GM12878 (cell line): Measurements from ENCODE around the gene SMCO1. TPM values are rescaled to one million over a fixed set of nuclear protein-coding genes. Genes with fewer than 3 reads are reported as not detected.
"Not testable (repeated sequence)": the region's sequence is repeated elsewhere in the genome, so short reads cannot be mapped to it uniquely, and the experiment has no call there.

ENCODE experiments used
- ATAC-seq: fragments of 200-7000 bp; cut with Tn5 transposase; 3 replicates; pipeline ENCODE4 v1.9.1; 2020; ENCODE audit warnings: mild to moderate bottlenecking, moderate library complexity
- BruUV-seq: library from RNA; stranded (reverse); fragments of 400-500 nt; replicated peaks from 2 replicates; lab custom pipeline; 2021; lab: Mats Ljungman, UMichigan
- CTCF ChIA-PET: fragments of 300-600 bp; sonication (Branson Sonifier 250); formaldehyde crosslinking; extraction: SDS; loops from one replicate; lab custom pipeline; 2021; ENCODE audit warnings: inconsistent platforms; lab: Yijun Ruan, JAX
- POLR2A ChIA-PET: fragments of 350-600 bp; formaldehyde crosslinking; extraction: SDS; loops from one replicate; lab custom pipeline; 2021; ENCODE audit warnings: inconsistent platforms; lab: Charles Lee
- RAD21 ChIA-PET: fragments of 300-600 bp; sonication (Branson Sonifier 250); formaldehyde crosslinking; loops from one replicate; lab custom pipeline; 2023; ENCODE audit warnings: antibody characterized with exemption; ENCODE audit not compliant: unreplicated experiment; lab: Charles Lee
- SMC1A ChIA-PET: fragments of 300-600 bp; sonication (Branson Sonifier 250); formaldehyde crosslinking; loops from one replicate; lab custom pipeline; 2023; ENCODE audit not compliant: unreplicated experiment, uncharacterized antibody; lab: Charles Lee
- DNase-seq: peaks from one replicate; pipeline ENCODE4 v3.0.0-alpha.2; 2011; ENCODE audit warnings: low read depth, low spot score
- FAIRE-seq: peaks from 3 replicates; lab custom pipeline; 2011; peaks lifted over from hg19 to GRCh38; lab: Jason Lieb, UNC
- H2AFZ ChIP-seq: 2 replicates; pipeline ENCODE4 v1.6.0; 2011; ENCODE audit warnings: low read depth, low read length, control low read depth; ENCODE audit not compliant: control insufficient read depth
- H3K27ac ChIP-seq: 2 replicates; pipeline ENCODE4 v1.5.1; 2011; ENCODE audit warnings: control low read depth; ENCODE audit not compliant: control insufficient read depth, insufficient read depth
- H3K27me3 ChIP-seq, 2 experiments: replicated peaks in 1 of 2; 2 replicates each; pipeline versions ENCODE4 v1.6.0 to v1.6.1; 2011; ENCODE audit warnings: low read length in 1 of 2; ENCODE audit not compliant: control insufficient read depth in 2 of 2, insufficient read depth in 2 of 2
- H3K36me3 ChIP-seq, 2 experiments: 2 replicates each; pipeline ENCODE4 v1.5.1; 2011; ENCODE audit warnings: low read length in 1 of 2; ENCODE audit not compliant: control insufficient read depth in 2 of 2, insufficient read depth in 2 of 2
- H3K4me1 ChIP-seq: 2 replicates; pipeline ENCODE4 v1.6.1; 2011; ENCODE audit warnings: mild to moderate bottlenecking, low read length, moderate library complexity, mixed read lengths; ENCODE audit not compliant: control insufficient read depth, insufficient read depth
- H3K4me2 ChIP-seq: 2 replicates; pipeline ENCODE4 v1.6.0; 2011; ENCODE audit warnings: control low read depth; ENCODE audit not compliant: control insufficient read depth, insufficient read depth
- H3K4me3 ChIP-seq: fragments of 200-600 bp; sonication (generic); 2 replicates; pipeline ENCODE4 v1.5.1; 2016
- H3K79me2 ChIP-seq: 2 replicates; pipeline ENCODE4 v1.6.0; 2011; ENCODE audit warnings: low read length; ENCODE audit not compliant: control insufficient read depth, insufficient read depth
- H3K9ac ChIP-seq: 2 replicates; pipeline ENCODE4 v1.8.0; 2011; ENCODE audit warnings: low read length, control low read depth, mixed read lengths; ENCODE audit not compliant: control insufficient read depth, insufficient read depth
- H3K9me3 ChIP-seq: replicated peaks from 3 replicates; pipeline ENCODE4 v1.5.1; 2011; ENCODE audit warnings: mild to moderate bottlenecking, low read length; ENCODE audit not compliant: control insufficient read depth, insufficient read depth
- H4K20me1 ChIP-seq: 2 replicates; pipeline ENCODE4 v1.6.0; 2011; ENCODE audit not compliant: control insufficient read depth, insufficient read depth
- HDAC6 ChIP-seq: fragments of 200-600 bp; sonication (generic); IDR thresholded peaks from one replicate; pipeline ENCODE4 v1.8.0; 2017; ENCODE audit warnings: antibody characterized with exemption; ENCODE audit not compliant: unreplicated experiment
- WGBS: methylation state at CpG from one replicate; pipeline ENCODE4 v1.1.6; 2016; ENCODE audit warnings: low lambda C conversion rate; ENCODE audit not compliant: insufficient replicate concordance, insufficient coverage; ENCODE audit errors: missing lambda C conversion rate; 5-methylcytosine and 5-hydroxymethylcytosine counted together
- in situ Hi-C: fragments of 300-500 bp; cut with MboI; formaldehyde crosslinking; loops from 9 replicates; pipeline ENCODE4 v1.14.3; 2018; ENCODE audit warnings: mixed read lengths
- intact Hi-C: fragments of 100-400 bp; cut with micrococcal nuclease; formaldehyde crosslinking; loops from one replicate; pipeline ENCODE4 v1.14.2; 2022; ENCODE audit not compliant: unreplicated experiment
- polyA plus RNA-seq, 11 experiments: library from polyadenylated mRNA; depleted of rRNA in 4 of 11; unstranded in 6 of 11; stranded (reverse) in 5 of 11; fragments of >200 nt; fragmentation: Nextera tagmentation in 4 of 11; fragmentation: Illumina TruSeq in 1 of 11; extraction: Ambion mirVana in 4 of 11; extraction: Trizol in 1 of 11; gene quantifications; 1 replicate in 1 of 11; 2 replicates in 10 of 11; pipeline versions ENCODE4 v1.2.1 to v1.2.3, GENCODE V29; 2011 to 2016; ENCODE audit warnings: inconsistent platforms in 2 of 11, missing spikeins in 2 of 11, low read depth in 1 of 11
- total RNA-seq, 4 experiments: library from RNA; depleted of rRNA in 3 of 4; stranded (reverse); fragments of >200 nt in 3 of 4; fragmentation: Illumina TruSeq in 1 of 4; extraction: Trizol in 1 of 4; gene quantifications; 2 replicates each; pipeline versions ENCODE4 v1.2.1 to v1.2.3, GENCODE V29; 2013 to 2021

The SMCO1 gene
- total and polyA plus RNA-seq, 10 of the 15 experiments (the other 5 are each of a cell fraction or from before 2014, with no cell fraction given) = 0.05 TPM; not detected in 9

DNA sequence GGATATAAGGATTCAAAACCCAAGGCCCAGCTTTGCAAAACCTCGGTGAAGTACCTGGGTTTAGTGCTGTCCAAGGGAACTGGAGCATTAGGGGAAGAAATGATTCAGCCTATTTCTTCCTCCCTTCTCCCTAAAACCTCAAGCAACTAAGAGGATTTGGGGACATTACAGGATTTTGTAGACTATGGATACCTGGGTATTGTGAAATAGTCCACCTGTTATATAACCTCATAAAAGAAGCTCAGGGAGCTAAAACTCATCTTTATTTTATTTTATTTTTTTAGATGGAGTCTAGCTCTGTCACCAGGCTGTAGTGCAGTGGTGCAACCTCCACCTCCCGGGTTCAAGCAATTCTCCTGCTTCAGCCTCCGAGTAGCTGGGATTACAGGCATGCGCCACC, 8.7 kb upstream of the SMCO1 start:
- in situ Hi-C loops = loop anchor here (5.0 kb wide), 1 partner anchor 272 kb away; no protein-coding TSS in a partner anchor
- DNase-seq (no peak), FAIRE-seq (no peak), ATAC-seq (no peak)
- no peak overlapping the region for H3K9ac ChIP-seq
- ChIA-PET CTCF (interaction anchor here (0.6 to 4.9 kb wide), 16 partner anchors 10 to 272 kb away, joined by 3 to 48 read pairs (median 4); no protein-coding TSS in a partner anchor), RAD21 (interaction anchor here (2.6 to 3.0 kb wide), 2 partner anchors 268 to 270 kb away, joined by 10 to 17 read pairs; no protein-coding TSS in a partner anchor), POLR2A (interaction anchor here (0.6 kb wide), 1 partner anchor 60 kb away, joined by 3 read pairs; no protein-coding TSS in a partner anchor), SMC1A (interaction anchor here (0.8 to 2.5 kb wide), 5 partner anchors 13 to 271 kb away, joined by 3 to 21 read pairs (median 4); no protein-coding TSS in a partner anchor)
- no peak for TF ChIP-seq HDAC6
- intact Hi-C loops = loop anchor here (2.0 kb wide), 1 partner anchor 271 kb away; no protein-coding TSS in a partner anchor
- H2AFZ ChIP-seq = no peak overlapping the region
- H3K27me3 ChIP-seq = no peaks in the 10 kb centered on the region
- H3K36me3 ChIP-seq = no peaks in the 10 kb centered on the region
- no peaks in the 10 kb centered on the region for H3K79me2 ChIP-seq
- H4K20me1 ChIP-seq = no peaks in the 10 kb centered on the region
- H3K4me3 ChIP-seq = no peak overlapping the region
- WGBS = 97% methylated on average over 4 of the region's 4 CpGs
- H3K4me1 ChIP-seq = peaks cover 9% of the 10 kb centered on the region
- H3K27ac ChIP-seq = no peak overlapping the region
- no peak overlapping the region for H3K4me2 ChIP-seq
- peaks cover 24% of the 10 kb centered on the region for H3K9me3 ChIP-seq
- no TSS peak for BruUV-seq

DNA sequence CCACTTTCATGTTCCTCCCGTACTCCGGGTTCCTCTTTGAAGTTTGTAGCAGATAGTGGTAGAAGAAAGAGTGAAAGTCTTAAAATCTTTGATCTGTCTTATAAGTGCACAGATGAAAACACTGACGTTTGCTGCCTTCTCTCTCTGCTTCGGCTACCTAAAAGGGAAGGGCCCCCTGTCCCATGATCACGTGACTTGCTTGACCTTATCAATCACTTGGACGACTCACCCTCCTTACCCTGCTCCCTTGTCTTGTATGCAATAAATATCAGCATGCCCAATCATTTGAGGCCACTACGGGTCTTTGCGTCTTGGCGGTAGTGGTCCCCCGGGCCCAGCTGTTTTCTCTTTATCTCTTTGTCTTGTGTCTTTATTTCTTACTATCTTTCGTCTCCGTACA, 6.1 kb upstream of the SMCO1 start:
- H3K9ac ChIP-seq, H3K79me2 ChIP-seq, ATAC-seq, H3K27ac ChIP-seq, H3K27me3 ChIP-seq, H3K4me2 ChIP-seq, H3K4me3 ChIP-seq, DNase-seq, intact Hi-C loops, BruUV-seq, FAIRE-seq, H3K4me1 ChIP-seq, H2AFZ ChIP-seq, H3K36me3 ChIP-seq, H4K20me1 ChIP-seq: not testable (repeated sequence)
- POLR2A ChIA-PET = interaction anchor here (0.6 to 1.0 kb wide), 2 partner anchors 11 to 260 kb away, joined by 3 read pairs; no protein-coding TSS in a partner anchor
- SMC1A ChIA-PET = interaction anchor here (1.1 to 2.0 kb wide), 2 partner anchors 266 to 307 kb away, joined by 3 to 9 read pairs; no protein-coding TSS in a partner anchor
- RAD21 ChIA-PET = interaction anchor here (2.6 kb wide), 1 partner anchor 268 kb away, joined by 10 read pairs; no protein-coding TSS in a partner anchor
- 83% methylated on average over 12 of the region's 12 CpGs for WGBS
- peaks cover 38% of the 10 kb centered on the region for H3K9me3 ChIP-seq
- in situ Hi-C loops = loop anchor here (5.0 kb wide), 1 partner anchor 269 kb away; no protein-coding TSS in a partner anchor
- CTCF ChIA-PET = interaction anchor here (0.5 to 4.9 kb wide), 9 partner anchors 9 to 660 kb away, joined by 3 to 48 read pairs (median 5); partner anchors contain the start of gene DYNLT2B
